ENCODE results near the gene STX3. TPM values are rescaled to one million over a fixed set of nuclear protein-coding genes. Genes with fewer than 3 reads are reported as not detected.
"Not testable (repeated sequence)": the region's sequence is repeated elsewhere in the genome, so short reads cannot be mapped to it uniquely, and the experiment has no call there.

Gene STX3
- polyA plus RNA-seq, 2 donors: 8.9 to 10.6 TPM

- no peaks in the 10 kb centered on the region for H3K36me3 ChIP-seq (ENCODE audit: control insufficient read depth in 2 of 2, insufficient read depth in 2 of 2, low read length in 1 of 2)
- WGBS, 2 donors: 32 to 42% methylated on average over 1 of the region's 1 CpG
- H3K27me3 ChIP-seq (ENCODE audit: control insufficient read depth in 1 of 2, insufficient read depth in 2 of 2, low read length in 2 of 2): no peaks in the 10 kb centered on the region
- H3K27ac ChIP-seq (ENCODE audit: low read depth in 2 of 2, low read length in 1 of 2): no peak overlapping the region
- peaks cover 0 to 5% of the 10 kb centered on the region in 2 donors for H3K4me1 ChIP-seq (ENCODE audit: control insufficient read depth in 2 of 2, insufficient read depth in 2 of 2, low read length in 1 of 2)
- no peaks in the 10 kb centered on the region for H3K9me3 ChIP-seq (ENCODE audit: control insufficient read depth in 2 of 2, insufficient read depth in 1 of 2, low read depth in 1 of 2, low read length in 1 of 2)
- H3K4me3 ChIP-seq (ENCODE audit: low read depth in 1 of 2, low read length in 2 of 2): no peak overlapping the region
Observed at GRCh38 chr11:59814021-59814420, 58.8 kb downstream of the STX3 start.

- Histone ChIP-seq H3K9me3 (ENCODE audit: control insufficient read depth in 2 of 2, insufficient read depth in 1 of 2, low read depth in 1 of 2, low read length in 1 of 2) (no peaks in the 10 kb centered on the region), H3K36me3 (ENCODE audit: control insufficient read depth in 2 of 2, insufficient read depth in 2 of 2, low read length in 1 of 2) (no peaks in the 10 kb centered on the region), H3K4me1 (ENCODE audit: control insufficient read depth in 2 of 2, insufficient read depth in 2 of 2, low read length in 1 of 2) (no peaks in the 10 kb centered on the region), H3K27me3 (ENCODE audit: control insufficient read depth in 1 of 2, insufficient read depth in 2 of 2, low read length in 2 of 2) (no peaks in the 10 kb centered on the region), H3K4me3 (ENCODE audit: low read depth in 1 of 2, low read length in 2 of 2) (no peak overlapping the region), H3K27ac (ENCODE audit: low read depth in 2 of 2, low read length in 1 of 2) (no peak overlapping the region)
- WGBS, 2 donors: 90 to 96% methylated on average over 1 of the region's 1 CpG
Observed at GRCh38 chr11:59815754-59816153, 60.6 kb downstream of the STX3 start.

- not testable (repeated sequence) for H3K36me3 ChIP-seq (ENCODE audit: control insufficient read depth in 2 of 2, insufficient read depth in 2 of 2, low read length in 1 of 2); H3K9me3 ChIP-seq (ENCODE audit: control insufficient read depth in 2 of 2, insufficient read depth in 1 of 2, low read depth in 1 of 2, low read length in 1 of 2); H3K4me3 ChIP-seq (ENCODE audit: low read depth in 1 of 2, low read length in 2 of 2); H3K27ac ChIP-seq (ENCODE audit: low read depth in 2 of 2, low read length in 1 of 2); H3K4me1 ChIP-seq (ENCODE audit: control insufficient read depth in 2 of 2, insufficient read depth in 2 of 2, low read length in 1 of 2); H3K27me3 ChIP-seq (ENCODE audit: control insufficient read depth in 1 of 2, insufficient read depth in 2 of 2, low read length in 2 of 2)
- 76 to 80% methylated on average over 1 of the region's 1 CpG for WGBS, 2 donors
Observed at GRCh38 chr11:59816434-59816833, 61.3 kb downstream of the STX3 start.

- H3K4me1 ChIP-seq (ENCODE audit: control insufficient read depth in 2 of 2, insufficient read depth in 2 of 2, low read length in 1 of 2): no peaks in the 10 kb centered on the region
- no peaks in the 10 kb centered on the region for H3K27me3 ChIP-seq (ENCODE audit: control insufficient read depth in 1 of 2, insufficient read depth in 2 of 2, low read length in 2 of 2)
- H3K9me3 ChIP-seq (ENCODE audit: control insufficient read depth in 2 of 2, insufficient read depth in 1 of 2, low read depth in 1 of 2, low read length in 1 of 2): no peaks in the 10 kb centered on the region
- H3K4me3 ChIP-seq (ENCODE audit: low read depth in 1 of 2, low read length in 2 of 2): no peak overlapping the region
- WGBS, 2 donors: 73 to 74% methylated on average over 4 of the region's 4 CpGs
- H3K27ac ChIP-seq (ENCODE audit: low read depth in 2 of 2, low read length in 1 of 2): no peak overlapping the region
- H3K36me3 ChIP-seq (ENCODE audit: control insufficient read depth in 2 of 2, insufficient read depth in 2 of 2, low read length in 1 of 2): no peaks in the 10 kb centered on the region
Observed at GRCh38 chr11:59818572-59818971, 63.4 kb downstream of the STX3 start.

GRCh38 chr11:59822989-59823566 is 67.9 kb downstream of the STX3 start:
- Histone ChIP-seq H3K4me3 (ENCODE audit: low read depth in 1 of 2, low read length in 2 of 2) (no peak overlapping the region), H3K27ac (ENCODE audit: low read depth in 2 of 2, low read length in 1 of 2) (no peak overlapping the region), H3K9me3 (ENCODE audit: control insufficient read depth in 2 of 2, insufficient read depth in 1 of 2, low read depth in 1 of 2, low read length in 1 of 2) (no peaks in the 10 kb centered on the region), H3K27me3 (ENCODE audit: control insufficient read depth in 1 of 2, insufficient read depth in 2 of 2, low read length in 2 of 2) (no peaks in the 10 kb centered on the region), H3K36me3 (ENCODE audit: control insufficient read depth in 2 of 2, insufficient read depth in 2 of 2, low read length in 1 of 2) (no peaks in the 10 kb centered on the region), H3K4me1 (ENCODE audit: control insufficient read depth in 2 of 2, insufficient read depth in 2 of 2, low read length in 1 of 2) (no peaks in the 10 kb centered on the region)
- WGBS, 2 donors: 9 to 12% methylated on average over 9 of the region's 9 CpGs

GRCh38 chr11:59829358-59829757 is 74.2 kb downstream of the STX3 start:
- Histone ChIP-seq H3K27me3 (ENCODE audit: control insufficient read depth in 1 of 2, insufficient read depth in 2 of 2, low read length in 2 of 2) (no peaks in the 10 kb centered on the region), H3K4me3 (ENCODE audit: low read depth in 1 of 2, low read length in 2 of 2) (no peak overlapping the region), H3K9me3 (ENCODE audit: control insufficient read depth in 2 of 2, insufficient read depth in 1 of 2, low read depth in 1 of 2, low read length in 1 of 2) (no peaks in the 10 kb centered on the region), H3K27ac (ENCODE audit: low read depth in 2 of 2, low read length in 1 of 2) (no peak overlapping the region), H3K36me3 (ENCODE audit: control insufficient read depth in 2 of 2, insufficient read depth in 2 of 2, low read length in 1 of 2) (no peaks in the 10 kb centered on the region), H3K4me1 (ENCODE audit: control insufficient read depth in 2 of 2, insufficient read depth in 2 of 2, low read length in 1 of 2) (no peaks in the 10 kb centered on the region)
- 71 to 77% methylated on average over 3 of the region's 3 CpGs for WGBS, 2 donors

- H3K27me3 ChIP-seq (ENCODE audit: control insufficient read depth in 1 of 2, insufficient read depth in 2 of 2, low read length in 2 of 2): no peaks in the 10 kb centered on the region
Observed at GRCh38 chr11:59833602-59834001, 78.4 kb downstream of the STX3 start.

GRCh38 chr11:59839615-59840014 is 84.4 kb downstream of the STX3 start:
- H3K36me3 ChIP-seq (ENCODE audit: control insufficient read depth in 2 of 2, insufficient read depth in 2 of 2, low read length in 1 of 2): no peaks in the 10 kb centered on the region
- H3K27ac ChIP-seq (ENCODE audit: low read depth in 2 of 2, low read length in 1 of 2): no peak overlapping the region
- H3K4me1 ChIP-seq (ENCODE audit: control insufficient read depth in 2 of 2, insufficient read depth in 2 of 2, low read length in 1 of 2): no peaks in the 10 kb centered on the region
- no peaks in the 10 kb centered on the region for H3K9me3 ChIP-seq (ENCODE audit: control insufficient read depth in 2 of 2, insufficient read depth in 1 of 2, low read depth in 1 of 2, low read length in 1 of 2)
- no peak overlapping the region for H3K4me3 ChIP-seq (ENCODE audit: low read depth in 1 of 2, low read length in 2 of 2)
- H3K27me3 ChIP-seq (ENCODE audit: control insufficient read depth in 1 of 2, insufficient read depth in 2 of 2, low read length in 2 of 2): no peaks in the 10 kb centered on the region

More at GRCh38 chr11:59833602-59834001, 78.4 kb downstream of the STX3 start:
- no peak overlapping the region for H3K4me3 ChIP-seq (ENCODE audit: low read depth in 1 of 2, low read length in 2 of 2)
- no peaks in the 10 kb centered on the region for H3K4me1 ChIP-seq (ENCODE audit: control insufficient read depth in 2 of 2, insufficient read depth in 2 of 2, low read length in 1 of 2)
- no peaks in the 10 kb centered on the region for H3K36me3 ChIP-seq (ENCODE audit: control insufficient read depth in 2 of 2, insufficient read depth in 2 of 2, low read length in 1 of 2)
- no peaks in the 10 kb centered on the region for H3K9me3 ChIP-seq (ENCODE audit: control insufficient read depth in 2 of 2, insufficient read depth in 1 of 2, low read depth in 1 of 2, low read length in 1 of 2)
- H3K27ac ChIP-seq (ENCODE audit: low read depth in 2 of 2, low read length in 1 of 2): no peak overlapping the region
- whole genome bisulfite sequencing, 2 donors: 87 to 92% methylated on average over 2 of the region's 2 CpGs

GRCh38 chr11:59841514-59841913 is 86.3 kb downstream of the STX3 start:
- Histone ChIP-seq H3K4me1 (ENCODE audit: control insufficient read depth in 2 of 2, insufficient read depth in 2 of 2, low read length in 1 of 2) (peaks cover 0 to 2% of the 10 kb centered on the region in 2 donors), H3K4me3 (ENCODE audit: low read depth in 1 of 2, low read length in 2 of 2) (no peak overlapping the region), H3K27me3 (ENCODE audit: control insufficient read depth in 1 of 2, insufficient read depth in 2 of 2, low read length in 2 of 2) (no peaks in the 10 kb centered on the region), H3K9me3 (ENCODE audit: control insufficient read depth in 2 of 2, insufficient read depth in 1 of 2, low read depth in 1 of 2, low read length in 1 of 2) (no peaks in the 10 kb centered on the region), H3K27ac (ENCODE audit: low read depth in 2 of 2, low read length in 1 of 2) (no peak overlapping the region), H3K36me3 (ENCODE audit: control insufficient read depth in 2 of 2, insufficient read depth in 2 of 2, low read length in 1 of 2) (no peaks in the 10 kb centered on the region)
- 77 to 82% methylated on average over 2 of the region's 2 CpGs for WGBS, 2 donors

- WGBS, 2 donors: 77 to 78% methylated on average over 12 of the region's 12 CpGs
- no peak overlapping the region for H3K27ac ChIP-seq (ENCODE audit: low read depth in 2 of 2, low read length in 1 of 2)
- no peaks in the 10 kb centered on the region for H3K36me3 ChIP-seq (ENCODE audit: control insufficient read depth in 2 of 2, insufficient read depth in 2 of 2, low read length in 1 of 2)
- peaks cover 0 to 2% of the 10 kb centered on the region in 2 donors for H3K4me1 ChIP-seq (ENCODE audit: control insufficient read depth in 2 of 2, insufficient read depth in 2 of 2, low read length in 1 of 2)
- H3K9me3 ChIP-seq (ENCODE audit: control insufficient read depth in 2 of 2, insufficient read depth in 1 of 2, low read depth in 1 of 2, low read length in 1 of 2): no peaks in the 10 kb centered on the region
- no peaks in the 10 kb centered on the region for H3K27me3 ChIP-seq (ENCODE audit: control insufficient read depth in 1 of 2, insufficient read depth in 2 of 2, low read length in 2 of 2)
- no peak overlapping the region for H3K4me3 ChIP-seq (ENCODE audit: low read depth in 1 of 2, low read length in 2 of 2)
Observed at GRCh38 chr11:59842316-59842715, 87.1 kb downstream of the STX3 start.

Data from esophagus (tissue), 2 donors.